ENCODE data around the gene ZRANB2.

The ZRANB2 gene

DNA sequence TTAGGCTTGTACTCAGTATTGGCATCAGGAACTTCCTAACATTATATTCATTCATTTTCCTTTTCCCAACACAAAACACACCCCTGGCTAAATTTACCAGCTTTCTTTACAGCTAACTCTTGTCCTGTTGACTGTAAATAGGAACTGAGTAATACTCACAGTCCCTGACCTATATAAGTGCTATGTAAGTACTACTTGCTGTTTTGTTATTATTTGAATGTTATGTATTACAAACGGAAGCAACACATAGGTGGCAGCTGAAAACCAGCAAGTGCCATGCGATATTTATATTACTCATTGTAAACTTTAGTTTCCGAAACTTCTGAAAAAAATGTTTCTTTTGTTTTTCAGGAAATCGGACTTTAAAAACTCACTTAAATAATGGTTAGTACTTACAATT, 54.7 kb downstream of the ZRANB2 start:
- DNase-seq, result no peak

DNA sequence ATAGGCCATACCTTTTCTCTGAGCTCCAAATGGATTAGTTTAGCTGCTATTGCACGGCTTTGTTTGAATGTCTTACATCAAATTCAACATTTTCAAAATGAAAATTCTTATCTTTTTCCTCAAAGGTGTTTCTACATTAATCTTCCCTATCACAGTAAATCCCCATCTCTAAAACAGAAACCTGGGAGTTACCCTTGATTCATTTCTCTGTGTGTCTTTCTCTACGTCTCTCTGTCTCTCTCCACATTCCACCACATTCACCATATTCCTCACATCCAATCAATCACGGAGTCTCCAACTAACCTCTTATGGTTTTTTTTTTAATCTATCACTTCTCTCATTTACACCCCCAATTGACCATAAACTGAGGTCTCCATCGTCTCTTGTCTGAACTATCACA, 57.3 kb downstream of the ZRANB2 start:
- no peak for DNase-seq

DNA sequence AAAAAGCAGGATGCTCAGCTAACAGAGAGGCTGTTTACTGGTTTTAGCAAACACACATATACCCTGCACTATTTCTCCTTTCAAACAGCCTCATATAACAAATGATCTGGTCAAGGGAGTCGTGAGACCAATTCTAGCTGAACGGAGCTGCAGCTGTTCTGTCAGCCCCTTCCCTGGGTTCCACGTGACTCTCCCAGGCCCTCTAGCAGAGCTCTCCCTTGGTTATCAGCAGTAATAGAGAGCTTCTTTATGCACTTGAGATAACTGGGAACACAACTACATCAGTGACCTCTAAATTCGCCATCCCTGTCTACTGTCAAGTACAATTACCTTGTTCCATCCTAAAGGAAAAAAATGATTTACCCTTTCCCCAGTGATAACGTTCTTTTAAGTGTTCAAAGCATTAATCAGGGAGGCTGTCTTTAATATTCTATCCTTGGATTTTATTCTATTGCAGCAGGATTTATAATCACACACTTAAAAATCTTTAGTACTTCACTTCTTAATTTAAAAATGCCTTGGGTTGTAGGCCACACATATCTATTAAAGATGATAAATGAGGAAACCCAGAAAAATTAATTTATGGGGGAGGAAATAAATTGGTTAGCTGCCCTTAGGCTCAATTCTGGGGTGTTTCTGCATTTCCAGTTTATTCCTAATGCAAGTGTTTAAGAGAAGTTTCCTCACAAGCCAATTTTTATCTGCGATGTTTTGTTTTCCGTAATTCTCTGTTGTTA, 61.4 kb downstream of the ZRANB2 start:
- DNase-seq, result no peak

GRCh38 chr1:71018791-71019190, 62.0 kb downstream of the ZRANB2 start:
- DNase-seq, result no peak

DNA sequence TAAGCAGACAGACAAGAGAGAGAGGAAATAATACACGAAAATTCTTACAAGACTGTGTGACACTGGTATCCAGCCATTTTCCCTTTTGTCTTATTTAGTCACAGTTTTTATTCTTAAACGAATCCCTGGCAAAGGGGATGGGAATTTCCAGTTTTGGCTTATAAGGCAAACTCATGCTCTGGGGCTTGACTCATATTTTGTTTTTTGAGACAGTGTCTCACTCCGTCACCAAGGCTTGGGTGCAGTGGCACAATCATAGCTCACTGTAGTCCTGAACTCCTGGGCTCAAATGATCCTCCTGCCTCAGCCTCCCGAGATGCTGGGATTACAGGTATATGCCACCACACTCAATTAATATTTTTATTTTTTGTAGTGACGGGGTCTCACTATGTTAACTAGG, 65.1 kb downstream of the ZRANB2 start:
- no peak for DNase-seq

- DNase-seq, result no peak
These were observed 66.7 kb downstream of the ZRANB2 start for GRCh38 chr1:71014178-71014579.

Data from activated naive CD4-positive, alpha-beta T cell treated with anti-CD3 and anti-CD28 coated beads, Interleukin-2, amount 50 U/mL, for 16 hours (primary cell).